Measurements from ENCODE around the gene HARBI1. TPM values are rescaled to one million over a fixed set of nuclear protein-coding genes. Genes with fewer than 3 reads are reported as not detected.

The HARBI1 gene
- total RNA-seq, 1 donor from 2014 or later, result 5.3 TPM

DNA sequence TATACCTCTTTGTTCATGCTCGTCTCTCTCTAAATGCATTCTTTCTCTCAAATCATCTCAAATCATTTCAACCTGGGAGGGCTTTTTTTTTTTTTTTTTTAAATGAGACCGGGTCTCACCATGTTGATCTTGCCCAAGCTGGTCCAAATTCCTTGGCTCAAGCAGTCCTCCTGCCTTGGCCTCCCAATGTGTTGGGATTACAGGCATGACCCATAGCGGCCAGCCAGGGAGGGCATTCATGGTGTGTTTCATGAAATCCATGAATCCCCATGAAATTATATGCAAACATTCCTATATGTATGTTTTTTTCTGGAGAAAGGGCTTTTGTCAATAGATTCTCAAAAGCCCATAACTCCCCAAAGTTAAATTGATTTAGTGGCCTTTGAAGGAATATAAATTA lies 26.5 kb upstream of the HARBI1 start:
- Histone ChIP-seq H3K27me3 (no peaks in the 10 kb centered on the region), H2AFZ (replicated peaks) (no peak overlapping the region), H3K4me3 (no peak overlapping the region), H3K9ac (no peak overlapping the region), H3K27ac (no peak overlapping the region), H3F3A (ENCODE audit: low read depth) (no peaks in the 10 kb centered on the region), H4K20me1 (ENCODE audit: low read depth) (no peaks in the 10 kb centered on the region), H3K4me1 (no peaks in the 10 kb centered on the region), H3K9me3 (ENCODE audit: low read depth) (no peaks in the 10 kb centered on the region), H3K4me2 (no peak overlapping the region), H3K79me2 (ENCODE audit: low read depth) (no peaks in the 10 kb centered on the region), H3K36me3 (no peaks in the 10 kb centered on the region)
- no peak for DNase-seq (ENCODE audit: low spot score)
- no peak overlapping the region for H3K4me3 Mint-ChIP-seq
- peaks cover 2% of the 10 kb centered on the region for H3K27me3 Mint-ChIP-seq (ENCODE audit: insufficient read depth, low read depth)
- H3K4me1 Mint-ChIP-seq, result no peaks in the 10 kb centered on the region
- H3K36me3 Mint-ChIP-seq, result peaks cover 13% of the 10 kb centered on the region
- no peaks in the 10 kb centered on the region for H3K9me3 Mint-ChIP-seq
- no peak for TF ChIP-seq EZH2phosphoT487 (IDR thresholded peaks at IDR 0.05)
- no peak for TF ChIP-seq CTCF (IDR thresholded peaks at IDR 0.05)
- no peak for TF ChIP-seq EZH2 (IDR thresholded peaks at IDR 0.05)
- H3K27ac Mint-ChIP-seq, result no peak overlapping the region

- no peaks in the 10 kb centered on the region for H3K36me3 ChIP-seq
- Mint-ChIP-seq H3K27ac (no peak overlapping the region), H3K4me1 (no peaks in the 10 kb centered on the region), H3K4me3 (no peak overlapping the region), H3K9me3 (no peaks in the 10 kb centered on the region), H3K27me3 (ENCODE audit: insufficient read depth, low read depth) (no peaks in the 10 kb centered on the region), H3K36me3 (peaks cover 13% of the 10 kb centered on the region)
- no peaks in the 10 kb centered on the region for H3K27me3 ChIP-seq
- H3K4me1 ChIP-seq, result no peaks in the 10 kb centered on the region
- no peak overlapping the region for H3K27ac ChIP-seq
- no peak overlapping the region for H3K4me3 ChIP-seq
- H4K20me1 ChIP-seq (ENCODE audit: low read depth), result no peaks in the 10 kb centered on the region
- H3K9ac ChIP-seq, result no peak overlapping the region
- DNase-seq (ENCODE audit: low spot score), result no peak
- H3F3A ChIP-seq (ENCODE audit: low read depth), result no peaks in the 10 kb centered on the region
- H3K9me3 ChIP-seq (ENCODE audit: low read depth), result no peaks in the 10 kb centered on the region
- no peak overlapping the region for H3K4me2 ChIP-seq
- H2AFZ ChIP-seq (replicated peaks), result no peak overlapping the region
- TF ChIP-seq EZH2 (IDR thresholded peaks at IDR 0.05) (no peak), EZH2phosphoT487 (IDR thresholded peaks at IDR 0.05) (no peak), CTCF (IDR thresholded peaks at IDR 0.05) (no peak)
- H3K79me2 ChIP-seq (ENCODE audit: low read depth), result no peaks in the 10 kb centered on the region
These were observed 25.8 kb upstream of the HARBI1 start for GRCh38 chr11:46642627-46643335.

DNA sequence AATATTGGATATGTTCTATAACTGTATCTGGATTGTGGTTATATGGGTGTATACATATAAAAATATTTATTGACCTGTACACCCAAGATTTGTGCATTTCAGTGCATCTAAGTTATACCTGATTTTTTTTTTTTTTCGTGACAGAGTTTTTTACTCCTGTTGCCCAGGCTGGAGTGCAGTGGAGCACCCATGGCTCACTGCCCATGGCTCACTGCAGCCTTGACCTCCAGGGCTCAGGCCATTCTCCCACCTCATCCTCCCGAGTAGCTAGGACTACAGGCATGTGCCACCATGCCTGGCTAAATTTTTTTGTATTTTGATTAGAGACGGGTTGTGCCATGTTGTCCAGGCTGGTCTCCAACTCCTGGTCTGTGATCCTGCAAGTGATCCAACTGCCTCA lies 24.6 kb upstream of the HARBI1 start:
- Histone ChIP-seq H3K4me2 (no peak overlapping the region), H2AFZ (replicated peaks) (no peak overlapping the region), H3K9ac (no peak overlapping the region), H3K4me1 (no peaks in the 10 kb centered on the region), H3K9me3 (ENCODE audit: low read depth) (no peaks in the 10 kb centered on the region), H3K27ac (no peak overlapping the region), H3K27me3 (no peaks in the 10 kb centered on the region), H4K20me1 (ENCODE audit: low read depth) (no peaks in the 10 kb centered on the region), H3K79me2 (ENCODE audit: low read depth) (no peaks in the 10 kb centered on the region), H3K4me3 (no peak overlapping the region), H3K36me3 (no peaks in the 10 kb centered on the region), H3F3A (ENCODE audit: low read depth) (no peaks in the 10 kb centered on the region)
- TF ChIP-seq EZH2phosphoT487 (IDR thresholded peaks at IDR 0.05) (no peak), EZH2 (IDR thresholded peaks at IDR 0.05) (no peak), CTCF (IDR thresholded peaks at IDR 0.05) (no peak)
- Mint-ChIP-seq H3K36me3 (peaks cover 13% of the 10 kb centered on the region), H3K27me3 (ENCODE audit: insufficient read depth, low read depth) (no peaks in the 10 kb centered on the region), H3K9me3 (no peaks in the 10 kb centered on the region), H3K4me3 (no peak overlapping the region), H3K27ac (no peak overlapping the region), H3K4me1 (no peaks in the 10 kb centered on the region)
- DNase-seq (ENCODE audit: low spot score), result no peak

All from neural progenitor cell (in vitro differentiated cells).